K562 (cell line): ENCODE measurements around the gene LRRC74B. TPM values are rescaled to one million over a fixed set of nuclear protein-coding genes. Genes with fewer than 3 reads are reported as not detected.

ENCODE experiments used
- MAFK ChIP-seq: IDR thresholded peaks from 2 replicates; pipeline ENCODE4 v1.6.1; 2011; ENCODE audit warnings: low read length, improper control_type of control experiment
- RERE ChIP-seq: sonication (generic); formaldehyde crosslinking; IDR thresholded peaks from 2 replicates; pipeline ENCODE4 v1.8.0; 2023; ENCODE audit warnings: missing genetic modification reagents, mild to moderate bottlenecking, borderline replicate concordance
- SIN3B ChIP-seq: fragments of 450-650 bp; IDR thresholded peaks from 2 replicates; pipeline ENCODE4 v1.6.1; 2017; ENCODE audit warnings: low read depth, mild to moderate bottlenecking, moderate library complexity
- ZKSCAN1 ChIP-seq: fragments of 150-350 bp; IDR thresholded peaks from 2 replicates; pipeline ENCODE4 v1.6.1; 2016; ENCODE audit warnings: low read depth, low read length
- ZNF324 ChIP-seq: fragments of 250-450 bp; sonication (Bioruptor Pico); IDR thresholded peaks from 2 replicates; pipeline ENCODE4 v1.4.0; 2020; ENCODE audit warnings: mild to moderate bottlenecking
- polyA plus RNA-seq, 8 experiments: library from polyadenylated mRNA; depleted of rRNA in 4 of 8; stranded (reverse) in 5 of 8; unstranded in 3 of 8; fragments of >200 nt; fragmentation: Nextera tagmentation in 2 of 8; fragmentation: Illumina TruSeq in 1 of 8; extraction: Ambion mirVana in 2 of 8; extraction: Trizol in 1 of 8; gene quantifications; 2 replicates each; pipeline versions ENCODE4 v1.2.1 to v1.2.3, GENCODE V29; 2011 to 2014; ENCODE audit warnings: inconsistent platforms in 1 of 8, missing spikeins in 1 of 8
- total RNA-seq, 7 experiments: library from RNA; depleted of rRNA in 6 of 7; stranded (reverse); fragments of >200 nt in 6 of 7; fragmentation: Illumina TruSeq in 2 of 7; extraction: Trizol in 2 of 7; gene quantifications; 2 replicates each; pipeline versions ENCODE4 v1.2.1 to v1.2.3, GENCODE V29; 2011 to 2021; ENCODE audit warnings: low replicate concordance in 1 of 7
- TF ChIP-seq, protein P1 (sequence below), 2 experiments: IDR thresholded peaks; 2 replicates each; pipeline ENCODE4 v1.6.1; 2012; ENCODE audit warnings: improper control_type of control experiment in 2 of 2, low read depth in 2 of 2, low read length in 2 of 2, borderline replicate concordance in 1 of 2

The LRRC74B gene
- total and polyA plus RNA-seq, 9 of the 15 experiments (the other 6 are each of a cell fraction or from before 2014, with no cell fraction given): not detected

DNA sequence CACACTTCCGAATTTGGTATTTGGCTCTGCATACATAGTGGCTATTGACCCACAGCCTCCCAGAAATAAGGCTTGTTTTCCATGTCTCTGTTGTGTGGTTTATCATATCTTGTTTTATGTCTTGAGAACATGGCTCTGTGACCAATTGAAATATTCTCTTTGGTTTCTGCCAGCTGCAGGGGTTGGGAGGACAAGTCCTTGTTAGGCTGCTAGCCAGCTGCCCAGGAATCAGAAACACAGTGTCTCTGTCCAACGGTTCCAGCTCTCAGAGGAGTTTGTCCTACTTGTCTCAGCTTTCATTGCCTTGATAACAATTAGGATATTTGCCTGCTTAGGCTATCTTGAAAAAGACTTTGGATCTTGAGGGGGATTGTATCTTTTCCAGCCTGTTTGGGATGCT is 7.3 kb upstream of the LRRC74B start (continued):
- TF ChIP-seq MAFK: 0 out of 2 replicates have a peak, but pooled peaks have one; percentile 3
- no peak for TF ChIP-seq ZKSCAN1
- TF ChIP-seq RERE (CRISPR knock-in tag): no peak
- TF ChIP-seq, protein P1, sequence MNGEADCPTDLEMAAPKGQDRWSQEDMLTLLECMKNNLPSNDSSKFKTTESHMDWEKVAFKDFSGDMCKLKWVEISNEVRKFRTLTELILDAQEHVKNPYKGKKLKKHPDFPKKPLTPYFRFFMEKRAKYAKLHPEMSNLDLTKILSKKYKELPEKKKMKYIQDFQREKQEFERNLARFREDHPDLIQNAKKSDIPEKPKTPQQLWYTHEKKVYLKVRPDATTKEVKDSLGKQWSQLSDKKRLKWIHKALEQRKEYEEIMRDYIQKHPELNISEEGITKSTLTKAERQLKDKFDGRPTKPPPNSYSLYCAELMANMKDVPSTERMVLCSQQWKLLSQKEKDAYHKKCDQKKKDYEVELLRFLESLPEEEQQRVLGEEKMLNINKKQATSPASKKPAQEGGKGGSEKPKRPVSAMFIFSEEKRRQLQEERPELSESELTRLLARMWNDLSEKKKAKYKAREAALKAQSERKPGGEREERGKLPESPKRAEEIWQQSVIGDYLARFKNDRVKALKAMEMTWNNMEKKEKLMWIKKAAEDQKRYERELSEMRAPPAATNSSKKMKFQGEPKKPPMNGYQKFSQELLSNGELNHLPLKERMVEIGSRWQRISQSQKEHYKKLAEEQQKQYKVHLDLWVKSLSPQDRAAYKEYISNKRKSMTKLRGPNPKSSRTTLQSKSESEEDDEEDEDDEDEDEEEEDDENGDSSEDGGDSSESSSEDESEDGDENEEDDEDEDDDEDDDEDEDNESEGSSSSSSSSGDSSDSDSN (IDR thresholded peaks at IDR 0.05; ENCODE audit: borderline replicate concordance in 1 of 2, low read depth in 2 of 2, low read length in 2 of 2): no peak
- TF ChIP-seq SIN3B: no peak
- no peak for TF ChIP-seq ZNF324 (CRISPR knock-in tag)
